ENCODE measurements around the gene TEX22.

TEX22 gene

GRCh38 chr14:105367116-105368031 is 31.0 kb upstream of the TEX22 start:
- DNase-seq = no peak

GRCh38 chr14:105368032-105368417 is 30.3 kb upstream of the TEX22 start:
- no peak for DNase-seq

GRCh38 chr14:105368426-105368825 is 29.9 kb upstream of the TEX22 start:
- DNase-seq = no peak

- DNase-seq = no peak
These were observed 29.3 kb upstream of the TEX22 start for GRCh38 chr14:105368910-105369652.

GRCh38 chr14:105369653-105370040 is 28.7 kb upstream of the TEX22 start:
- DNase-seq = no peak

GRCh38 chr14:105374389-105374788 is 23.9 kb upstream of the TEX22 start:
- DNase-seq = no peak

- no peak for DNase-seq
These were observed 22.7 kb upstream of the TEX22 start for GRCh38 chr14:105375635-105376057.

GRCh38 chr14:105376521-105377440 is 21.6 kb upstream of the TEX22 start:
- no peak for DNase-seq

GRCh38 chr14:105377555-105378182 is 20.7 kb upstream of the TEX22 start:
- DNase-seq = no peak

- DNase-seq = no peak
These were observed 20.1 kb upstream of the TEX22 start for GRCh38 chr14:105378199-105378598.

- DNase-seq = no peak
These were observed 19.3 kb upstream of the TEX22 start for GRCh38 chr14:105378873-105379685.

- DNase-seq = no peak
These were observed 18.4 kb upstream of the TEX22 start for GRCh38 chr14:105379946-105380345.

- no peak for DNase-seq
These were observed 17.6 kb upstream of the TEX22 start for GRCh38 chr14:105380756-105381155.

- no peak for DNase-seq
These were observed 16.6 kb upstream of the TEX22 start for GRCh38 chr14:105381446-105382342.

GRCh38 chr14:105382343-105383082 is 15.8 kb upstream of the TEX22 start:
- DNase-seq = no peak

- no peak for DNase-seq
These were observed 15.1 kb upstream of the TEX22 start for GRCh38 chr14:105383083-105383730.

GRCh38 chr14:105384041-105384557 is 14.2 kb upstream of the TEX22 start:
- no peak for DNase-seq

- DNase-seq = no peak
These were observed 13.6 kb upstream of the TEX22 start for GRCh38 chr14:105384605-105385321.
